WTC11 (cell line): ENCODE data around the gene FBXO28. TPM values are rescaled to one million over a fixed set of nuclear protein-coding genes. Genes with fewer than 3 reads are reported as not detected.

Experiments
- ATAC-seq: fragments of 200-7000 bp; cut with Tn5 transposase; 2 replicates; pipeline ENCODE4 v1.10.0; 2021; ENCODE audit warnings: mild to moderate bottlenecking, moderate library complexity
- CTCF ChIA-PET: fragments of 300-600 bp; sonication (Branson Sonifier 250); formaldehyde crosslinking; loops from one replicate; lab custom pipeline; 2021; ENCODE audit warnings: antibody characterized with exemption; lab: Charles Lee
- POLR2A ChIA-PET: fragments of 350-600 bp; sonication (Branson Sonifier 250); formaldehyde crosslinking; loops from one replicate; lab custom pipeline; 2021; ENCODE audit warnings: antibody characterized with exemption; lab: Charles Lee
- DNase-seq: peaks from one replicate; pipeline ENCODE4 v3.0.0; 2021; ENCODE audit warnings: low spot score
- H3K27ac Mint-ChIP-seq: 2 replicates; pipeline ENCODE4 v1.8.0; 2021; ENCODE audit warnings: mixed read lengths
- H3K27me3 Mint-ChIP-seq: 2 replicates; pipeline ENCODE4 v1.8.0; 2021; ENCODE audit warnings: low read depth, mild to moderate bottlenecking, moderate library complexity, mixed read lengths
- H3K36me3 Mint-ChIP-seq: 2 replicates; pipeline ENCODE4 v1.8.0; 2021; ENCODE audit warnings: mixed read lengths
- H3K4me1 Mint-ChIP-seq: 2 replicates; pipeline ENCODE4 v1.8.0; 2022; ENCODE audit warnings: mixed read lengths
- H3K4me3 Mint-ChIP-seq: 2 replicates; pipeline ENCODE4 v1.8.0; 2021; ENCODE audit warnings: mild to moderate bottlenecking, moderate library complexity, mixed read lengths
- H3K9me3 Mint-ChIP-seq: 2 replicates; pipeline ENCODE4 v1.8.0; 2021; ENCODE audit warnings: mixed read lengths
- ARID4B ChIP-seq: sonication (generic); formaldehyde crosslinking; IDR thresholded peaks from 2 replicates; pipeline ENCODE4 v1.8.0; 2023; ENCODE audit warnings: missing genetic modification reagents, mild to moderate bottlenecking, borderline replicate concordance
- ATF6 ChIP-seq: sonication (generic); formaldehyde crosslinking; IDR thresholded peaks from 2 replicates; pipeline ENCODE4 v1.8.1; 2023; ENCODE audit warnings: mild to moderate bottlenecking, missing genetic modification reagents
- ESRRA ChIP-seq: sonication (generic); formaldehyde crosslinking; IDR thresholded peaks from 2 replicates; pipeline ENCODE4 v1.8.1; 2022; ENCODE audit warnings: mild to moderate bottlenecking, missing genetic modification reagents, borderline replicate concordance
- HMGA2 ChIP-seq: fragments of 250-450 bp; sonication (Bioruptor Pico); IDR thresholded peaks from 2 replicates; pipeline ENCODE4 v1.4.0; 2021; ENCODE audit warnings: mild to moderate bottlenecking, moderate library complexity
- IRF2 ChIP-seq: sonication (generic); formaldehyde crosslinking; IDR thresholded peaks from 2 replicates; pipeline ENCODE4 v1.8.0; 2022; ENCODE audit warnings: low read depth, missing genetic modification reagents, borderline replicate concordance
- TCF7 ChIP-seq: sonication (generic); formaldehyde crosslinking; IDR thresholded peaks from 2 replicates; pipeline ENCODE4 v1.8.0; 2022; ENCODE audit warnings: mild to moderate bottlenecking, low read depth, missing genetic modification reagents, moderate library complexity
- TEAD4 ChIP-seq: sonication (generic); formaldehyde crosslinking; IDR thresholded peaks from 2 replicates; pipeline ENCODE4 v1.8.0; 2022; ENCODE audit warnings: mild to moderate bottlenecking, missing genetic modification reagents
- ZNF416 ChIP-seq: fragments of 250-450 bp; sonication (Bioruptor Pico); IDR thresholded peaks from 2 replicates; pipeline ENCODE4 v1.9.0; 2021; ENCODE audit warnings: mild to moderate bottlenecking, inconsistent platforms
- ZNF512 ChIP-seq: sonication (generic); formaldehyde crosslinking; IDR thresholded peaks from 2 replicates; pipeline ENCODE4 v1.8.1; 2022; ENCODE audit warnings: missing genetic modification reagents, borderline replicate concordance
- total RNA-seq: library from RNA; stranded (reverse); gene quantifications from 3 replicates; pipeline ENCODE4 v1.2.3, GENCODE V29; 2021
- TF ChIP-seq, protein P1 (sequence below): sonication (generic); formaldehyde crosslinking; IDR thresholded peaks from 2 replicates; pipeline ENCODE4 v1.8.0; 2022; ENCODE audit warnings: missing genetic modification reagents
- TF ChIP-seq, protein P2 (sequence below): fragments of 250-450 bp; sonication (Bioruptor Pico); IDR thresholded peaks from 2 replicates; pipeline ENCODE4 v2.1.2; 2022; ENCODE audit warnings: mild to moderate bottlenecking, moderate library complexity
- TF ChIP-seq, protein P3 (sequence below): sonication (generic); formaldehyde crosslinking; IDR thresholded peaks from 2 replicates; pipeline ENCODE4 v1.8.1; 2022; ENCODE audit warnings: low read depth, missing genetic modification reagents, borderline replicate concordance
- TF ChIP-seq, protein P4 (sequence below): sonication (generic); formaldehyde crosslinking; IDR thresholded peaks from 2 replicates; pipeline ENCODE4 v1.8.1; 2022; ENCODE audit warnings: mild to moderate bottlenecking, missing genetic modification reagents, moderate library complexity, borderline replicate concordance

Gene FBXO28
- total RNA-seq, 1 experiment from 2014 or later = 36.8 TPM

- no peak overlapping the region for H3K27ac Mint-ChIP-seq
- H3K9me3 Mint-ChIP-seq = peaks cover 5% of the 10 kb centered on the region; the same call in 1 of the 2 replicates
- no peak overlapping the region for H3K4me3 Mint-ChIP-seq
- CTCF ChIA-PET = no interaction called here
- H3K27me3 Mint-ChIP-seq = no peaks in the 10 kb centered on the region
- no peak for ATAC-seq
- peaks cover 52% of the 10 kb centered on the region for H3K36me3 Mint-ChIP-seq
- POLR2A ChIA-PET = no interaction called here
- DNase-seq = no peak
- TF ChIP-seq ARID4B (CRISPR knock-in tag) (no peak), TEAD4 (CRISPR knock-in tag) (no peak), TCF7 (CRISPR knock-in tag) (no peak), ZNF512 (CRISPR knock-in tag) (no peak), HMGA2 (CRISPR knock-in tag) (no peak)
- TF ChIP-seq, protein P1, sequence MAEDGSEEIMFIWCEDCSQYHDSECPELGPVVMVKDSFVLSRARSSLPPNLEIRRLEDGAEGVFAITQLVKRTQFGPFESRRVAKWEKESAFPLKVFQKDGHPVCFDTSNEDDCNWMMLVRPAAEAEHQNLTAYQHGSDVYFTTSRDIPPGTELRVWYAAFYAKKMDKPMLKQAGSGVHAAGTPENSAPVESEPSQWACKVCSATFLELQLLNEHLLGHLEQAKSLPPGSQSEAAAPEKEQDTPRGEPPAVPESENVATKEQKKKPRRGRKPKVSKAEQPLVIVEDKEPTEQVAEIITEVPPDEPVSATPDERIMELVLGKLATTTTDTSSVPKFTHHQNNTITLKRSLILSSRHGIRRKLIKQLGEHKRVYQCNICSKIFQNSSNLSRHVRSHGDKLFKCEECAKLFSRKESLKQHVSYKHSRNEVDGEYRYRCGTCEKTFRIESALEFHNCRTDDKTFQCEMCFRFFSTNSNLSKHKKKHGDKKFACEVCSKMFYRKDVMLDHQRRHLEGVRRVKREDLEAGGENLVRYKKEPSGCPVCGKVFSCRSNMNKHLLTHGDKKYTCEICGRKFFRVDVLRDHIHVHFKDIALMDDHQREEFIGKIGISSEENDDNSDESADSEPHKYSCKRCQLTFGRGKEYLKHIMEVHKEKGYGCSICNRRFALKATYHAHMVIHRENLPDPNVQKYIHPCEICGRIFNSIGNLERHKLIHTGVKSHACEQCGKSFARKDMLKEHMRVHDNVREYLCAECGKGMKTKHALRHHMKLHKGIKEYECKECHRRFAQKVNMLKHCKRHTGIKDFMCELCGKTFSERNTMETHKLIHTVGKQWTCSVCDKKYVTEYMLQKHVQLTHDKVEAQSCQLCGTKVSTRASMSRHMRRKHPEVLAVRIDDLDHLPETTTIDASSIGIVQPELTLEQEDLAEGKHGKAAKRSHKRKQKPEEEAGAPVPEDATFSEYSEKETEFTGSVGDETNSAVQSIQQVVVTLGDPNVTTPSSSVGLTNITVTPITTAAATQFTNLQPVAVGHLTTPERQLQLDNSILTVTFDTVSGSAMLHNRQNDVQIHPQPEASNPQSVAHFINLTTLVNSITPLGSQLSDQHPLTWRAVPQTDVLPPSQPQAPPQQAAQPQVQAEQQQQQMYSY (CRISPR knock-in tag) = no peak
- TF ChIP-seq, protein P2, sequence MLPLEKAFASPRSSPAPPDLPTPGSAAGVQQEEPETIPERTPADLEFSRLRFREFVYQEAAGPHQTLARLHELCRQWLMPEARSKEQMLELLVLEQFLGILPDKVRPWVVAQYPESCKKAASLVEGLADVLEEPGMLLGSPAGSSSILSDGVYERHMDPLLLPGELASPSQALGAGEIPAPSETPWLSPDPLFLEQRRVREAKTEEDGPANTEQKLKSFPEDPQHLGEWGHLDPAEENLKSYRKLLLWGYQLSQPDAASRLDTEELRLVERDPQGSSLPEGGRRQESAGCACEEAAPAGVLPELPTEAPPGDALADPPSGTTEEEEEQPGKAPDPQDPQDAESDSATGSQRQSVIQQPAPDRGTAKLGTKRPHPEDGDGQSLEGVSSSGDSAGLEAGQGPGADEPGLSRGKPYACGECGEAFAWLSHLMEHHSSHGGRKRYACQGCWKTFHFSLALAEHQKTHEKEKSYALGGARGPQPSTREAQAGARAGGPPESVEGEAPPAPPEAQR (CRISPR knock-in tag) = no peak
- TF ChIP-seq, protein P3, sequence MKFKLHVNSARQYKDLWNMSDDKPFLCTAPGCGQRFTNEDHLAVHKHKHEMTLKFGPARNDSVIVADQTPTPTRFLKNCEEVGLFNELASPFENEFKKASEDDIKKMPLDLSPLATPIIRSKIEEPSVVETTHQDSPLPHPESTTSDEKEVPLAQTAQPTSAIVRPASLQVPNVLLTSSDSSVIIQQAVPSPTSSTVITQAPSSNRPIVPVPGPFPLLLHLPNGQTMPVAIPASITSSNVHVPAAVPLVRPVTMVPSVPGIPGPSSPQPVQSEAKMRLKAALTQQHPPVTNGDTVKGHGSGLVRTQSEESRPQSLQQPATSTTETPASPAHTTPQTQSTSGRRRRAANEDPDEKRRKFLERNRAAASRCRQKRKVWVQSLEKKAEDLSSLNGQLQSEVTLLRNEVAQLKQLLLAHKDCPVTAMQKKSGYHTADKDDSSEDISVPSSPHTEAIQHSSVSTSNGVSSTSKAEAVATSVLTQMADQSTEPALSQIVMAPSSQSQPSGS = no peak
- TF ChIP-seq, all 79 proteins: peak for 0
- H3K4me1 Mint-ChIP-seq = no peaks in the 10 kb centered on the region
These were observed 19.0 kb downstream of the FBXO28 start for GRCh38 chr1:224132901-224133300.

- Mint-ChIP-seq H3K36me3 (peaks cover 55% of the 10 kb centered on the region), H3K4me1 (no peaks in the 10 kb centered on the region), H3K9me3 (peaks cover 5% of the 10 kb centered on the region; the same call in 1 of the 2 replicates), H3K27me3 (no peaks in the 10 kb centered on the region), H3K27ac (no peak overlapping the region), H3K4me3 (no peak overlapping the region)
- CTCF ChIA-PET = no interaction called here
- no peak for TF ChIP-seq IRF2 (CRISPR knock-in tag)
- no peak for TF ChIP-seq ESRRA
- TF ChIP-seq TCF7 (CRISPR knock-in tag) = no peak
- no peak for TF ChIP-seq ATF6 (CRISPR knock-in tag)
- no peak for TF ChIP-seq ZNF416 (CRISPR knock-in tag)
- TF ChIP-seq, protein P4, sequence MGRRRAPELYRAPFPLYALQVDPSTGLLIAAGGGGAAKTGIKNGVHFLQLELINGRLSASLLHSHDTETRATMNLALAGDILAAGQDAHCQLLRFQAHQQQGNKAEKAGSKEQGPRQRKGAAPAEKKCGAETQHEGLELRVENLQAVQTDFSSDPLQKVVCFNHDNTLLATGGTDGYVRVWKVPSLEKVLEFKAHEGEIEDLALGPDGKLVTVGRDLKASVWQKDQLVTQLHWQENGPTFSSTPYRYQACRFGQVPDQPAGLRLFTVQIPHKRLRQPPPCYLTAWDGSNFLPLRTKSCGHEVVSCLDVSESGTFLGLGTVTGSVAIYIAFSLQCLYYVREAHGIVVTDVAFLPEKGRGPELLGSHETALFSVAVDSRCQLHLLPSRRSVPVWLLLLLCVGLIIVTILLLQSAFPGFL = no peak
- no peak for DNase-seq
- no peak for ATAC-seq
- POLR2A ChIA-PET = no interaction called here
These were observed 19.9 kb downstream of the FBXO28 start for GRCh38 chr1:224133741-224134299.
